DMS53 (cell line): Measurements from ENCODE around the gene DIRAS3.
"Not testable (repeated sequence)": the region's sequence is repeated elsewhere in the genome, so short reads cannot be mapped to it uniquely, and the experiment has no call there.

Experiments used
- DNase-seq: peaks from one replicate; lab custom pipeline; 2025; lab: John Stamatoyannopoulos, UW

Gene DIRAS3

DNA sequence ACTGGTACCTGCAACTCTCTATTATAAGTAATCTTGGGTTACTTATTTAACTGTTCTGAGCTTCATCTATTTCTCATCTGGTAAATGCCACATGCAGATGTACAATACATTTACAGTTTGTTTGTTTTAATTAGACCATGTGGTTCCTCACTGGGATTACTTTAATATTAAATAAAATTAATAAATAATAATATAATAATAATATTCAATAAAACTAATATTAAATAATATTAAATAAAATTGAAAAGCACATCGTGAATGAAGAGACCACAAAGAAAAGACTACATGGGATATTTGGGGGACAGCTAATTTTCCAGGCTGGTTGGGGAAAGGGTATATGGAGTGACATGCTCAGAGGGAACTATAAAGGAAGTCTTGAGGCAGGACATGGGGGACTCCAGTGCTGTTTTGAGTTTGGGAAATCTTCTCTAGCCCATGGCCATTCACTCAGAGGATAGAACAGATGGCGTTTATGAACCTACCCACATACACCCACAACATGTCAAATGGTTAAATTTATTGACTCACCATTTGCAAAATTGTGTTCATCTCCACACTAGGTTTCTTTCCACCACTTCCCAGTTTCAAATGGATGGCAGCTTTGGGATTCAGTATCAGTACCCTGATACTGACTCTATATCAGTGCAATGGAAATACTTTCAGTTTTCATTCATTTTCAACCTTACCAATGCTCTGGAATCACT is 25.6 kb downstream of the DIRAS3 start:
- no peak for DNase-seq

DNA sequence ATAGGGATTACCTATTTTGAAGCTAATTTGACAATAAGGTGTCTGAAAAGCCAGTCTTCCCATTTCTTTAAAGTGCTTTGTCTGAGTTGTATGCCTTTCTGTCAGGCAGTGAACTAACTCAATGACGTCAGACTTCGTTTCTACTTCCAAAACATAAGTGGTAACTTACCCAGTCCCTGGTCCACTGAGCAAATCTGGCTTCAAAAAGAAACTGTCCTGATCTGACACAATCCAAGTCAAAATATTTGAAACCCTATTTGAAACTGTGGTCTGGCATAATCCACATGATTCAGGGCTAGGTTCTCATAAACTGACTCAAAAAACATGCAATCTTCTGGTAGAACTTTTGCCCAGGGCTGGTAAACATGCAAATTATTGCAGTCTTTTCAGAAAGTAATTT is 34.0 kb downstream of the DIRAS3 start:
- DNase-seq, result no peak

GRCh38 chr1:68015971-68016370 is 34.5 kb downstream of the DIRAS3 start:
- DNase-seq, result no peak

GRCh38 chr1:68015369-68015768 is 35.1 kb downstream of the DIRAS3 start:
- no peak for DNase-seq

GRCh38 chr1:68013351-68013750 is 37.1 kb downstream of the DIRAS3 start:
- no peak for DNase-seq

GRCh38 chr1:68011657-68012375 is 38.6 kb downstream of the DIRAS3 start:
- no peak for DNase-seq

GRCh38 chr1:68010543-68010942 is 39.9 kb downstream of the DIRAS3 start:
- DNase-seq, result no peak

DNA sequence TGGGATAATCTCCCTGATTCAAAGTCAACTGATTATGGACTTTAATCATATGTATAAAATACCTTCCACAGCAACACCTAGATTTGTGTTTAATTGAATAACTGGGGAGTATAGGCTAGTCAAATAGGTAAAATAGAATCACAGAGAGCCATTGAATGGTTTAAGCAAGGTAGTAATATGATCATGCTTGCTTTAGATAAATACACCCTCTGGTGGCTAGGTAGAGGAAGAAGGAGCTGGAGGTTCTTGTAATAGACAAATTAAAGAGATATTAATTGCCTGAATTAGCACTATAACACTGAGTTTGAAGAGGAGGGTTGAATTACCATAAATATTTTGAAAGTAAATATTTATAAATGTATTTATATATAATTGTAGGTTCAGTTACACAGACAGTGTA is 40.3 kb downstream of the DIRAS3 start:
- DNase-seq, result peak; percentile 78

- DNase-seq, result not testable (repeated sequence)
Observed at GRCh38 chr1:68003626-68004025, 46.8 kb downstream of the DIRAS3 start.

- DNase-seq, result no peak
Observed at GRCh38 chr1:68000191-68000590, 50.2 kb downstream of the DIRAS3 start.

DNA sequence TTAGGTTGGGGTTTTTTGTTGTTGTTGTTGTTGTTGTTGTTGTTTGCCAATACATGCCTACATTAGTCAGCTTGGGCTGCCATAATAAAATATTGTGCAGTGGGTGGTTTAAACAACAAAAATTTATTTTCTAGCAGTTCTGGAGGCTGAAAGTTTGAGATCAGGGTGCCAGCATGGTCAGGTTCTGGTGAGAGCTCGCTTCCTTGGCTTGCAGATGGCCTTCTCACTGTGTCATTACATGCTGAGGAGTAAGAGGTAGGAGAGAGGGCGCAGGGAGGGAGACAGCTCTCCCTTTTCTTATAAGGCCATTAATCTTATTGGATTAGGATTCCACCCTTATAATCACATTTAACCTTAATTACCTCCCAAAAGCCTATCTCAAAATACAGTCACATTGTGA is 52.7 kb downstream of the DIRAS3 start:
- no peak for DNase-seq
